GM18858 (cell line): Measurements from ENCODE around the gene MUC2.

Source experiments
- ATAC-seq: cut with Tn5 transposase; IDR thresholded peaks from one replicate; pipeline ENCODE4 v1.9.1; 2021; ENCODE audit not compliant: unreplicated experiment

MUC2 gene

DNA sequence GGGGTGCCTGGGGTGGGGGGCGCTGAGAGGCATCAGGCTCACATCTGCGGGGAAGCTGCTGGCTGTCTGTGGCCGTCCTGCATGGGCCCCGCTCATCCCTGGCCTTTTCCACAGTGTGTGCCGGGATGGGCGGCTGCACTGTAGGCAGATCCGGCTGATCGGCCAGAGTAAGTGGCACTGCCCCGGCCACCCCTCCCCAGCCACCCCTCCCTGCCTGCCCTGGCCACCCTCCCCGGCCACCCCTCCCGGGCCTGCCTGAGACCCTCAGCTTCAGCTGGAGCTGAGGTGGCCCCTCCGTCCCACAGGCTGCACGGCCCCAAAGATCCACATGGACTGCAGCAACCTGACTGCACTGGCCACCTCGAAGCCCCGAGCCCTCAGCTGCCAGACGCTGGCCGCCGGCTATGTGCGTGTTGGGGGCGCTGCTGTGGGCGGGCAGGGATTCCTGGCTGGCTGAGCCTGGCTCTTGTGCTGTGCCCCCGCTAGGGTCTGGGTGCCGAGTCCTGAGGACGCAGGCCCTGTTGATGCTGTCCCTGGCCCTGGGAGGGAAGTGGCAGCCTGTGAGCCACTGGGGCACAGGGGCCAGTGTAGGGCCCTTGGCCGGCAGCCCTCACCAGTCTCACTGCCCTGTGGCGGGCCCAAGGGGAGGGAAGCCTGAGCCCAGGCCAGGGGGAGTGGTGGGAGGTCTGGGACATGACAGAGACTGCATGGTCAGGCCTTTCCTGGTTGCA is 10.9 kb downstream of the MUC2 start:
- ATAC-seq = no peak

DNA sequence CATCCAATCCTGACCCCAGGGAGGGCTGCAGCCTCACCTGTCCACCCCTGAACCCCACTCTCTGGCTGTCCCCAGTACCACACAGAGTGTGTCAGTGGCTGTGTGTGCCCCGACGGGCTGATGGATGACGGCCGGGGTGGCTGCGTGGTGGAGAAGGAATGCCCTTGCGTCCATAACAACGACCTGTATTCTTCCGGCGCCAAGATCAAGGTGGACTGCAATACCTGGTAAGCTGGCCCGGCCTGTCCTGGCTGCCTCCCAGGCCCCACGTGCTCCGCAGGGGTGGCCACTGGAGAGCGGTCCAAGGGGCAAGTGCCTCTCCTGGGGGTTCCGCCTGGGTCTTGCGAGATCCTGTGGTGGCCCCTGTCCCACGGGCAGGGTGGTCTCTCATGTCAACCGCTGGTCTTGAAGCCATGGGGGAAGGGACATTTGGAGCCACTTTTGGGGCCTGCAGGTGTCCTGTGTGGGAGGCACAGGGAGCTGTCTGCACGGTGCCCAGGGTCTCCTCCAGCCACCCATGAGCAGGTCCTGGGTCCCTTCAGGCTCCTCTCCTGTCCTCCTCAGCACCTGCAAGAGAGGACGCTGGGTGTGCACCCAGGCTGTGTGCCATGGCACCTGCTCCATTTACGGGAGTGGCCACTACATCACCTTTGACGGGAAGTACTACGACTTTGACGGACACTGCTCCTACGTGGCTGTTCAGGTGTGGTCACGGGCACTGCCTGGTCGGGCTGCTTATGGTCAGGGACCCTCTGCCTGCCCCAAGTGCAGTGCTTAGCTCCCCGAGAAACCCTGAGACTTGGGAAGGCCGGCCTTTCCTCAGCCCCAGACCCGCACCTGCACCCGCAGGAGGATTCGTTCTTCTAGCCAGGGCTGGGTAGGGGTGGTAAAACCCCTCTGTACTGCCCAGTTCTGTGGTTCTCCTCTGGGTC is 11.8 kb downstream of the MUC2 start:
- ATAC-seq = no peak

DNA sequence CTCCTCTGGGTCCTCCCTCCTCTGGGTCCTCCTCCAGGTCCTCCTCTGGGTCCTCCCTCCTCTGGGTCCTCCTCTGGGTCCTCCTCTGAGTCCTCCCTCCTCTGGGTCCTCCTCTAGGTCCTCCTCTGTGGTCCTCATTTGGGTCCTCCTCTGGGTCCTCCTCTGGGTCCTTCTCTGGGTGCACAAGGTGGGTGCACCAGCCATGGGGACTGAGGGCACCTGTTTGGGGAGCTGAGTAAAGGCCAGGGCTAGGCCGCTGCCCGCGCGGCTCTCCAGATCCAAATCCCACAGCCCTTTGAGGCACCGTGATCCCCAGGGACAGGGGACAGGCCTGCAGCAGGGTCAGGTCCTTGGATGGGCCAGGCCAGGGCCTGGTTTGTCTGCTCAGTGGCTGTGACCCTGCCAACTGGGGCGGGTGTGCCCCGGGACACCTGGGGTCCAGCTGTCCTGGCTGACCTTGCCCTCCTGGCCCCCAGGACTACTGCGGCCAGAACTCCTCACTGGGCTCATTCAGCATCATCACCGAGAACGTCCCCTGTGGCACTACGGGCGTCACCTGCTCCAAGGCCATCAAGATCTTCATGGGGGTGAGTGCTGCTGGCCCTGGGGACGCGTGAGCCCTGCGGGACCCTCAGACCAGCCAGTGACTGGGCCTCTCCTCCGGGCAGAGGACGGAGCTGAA is 12.7 kb downstream of the MUC2 start:
- no peak for ATAC-seq

DNA sequence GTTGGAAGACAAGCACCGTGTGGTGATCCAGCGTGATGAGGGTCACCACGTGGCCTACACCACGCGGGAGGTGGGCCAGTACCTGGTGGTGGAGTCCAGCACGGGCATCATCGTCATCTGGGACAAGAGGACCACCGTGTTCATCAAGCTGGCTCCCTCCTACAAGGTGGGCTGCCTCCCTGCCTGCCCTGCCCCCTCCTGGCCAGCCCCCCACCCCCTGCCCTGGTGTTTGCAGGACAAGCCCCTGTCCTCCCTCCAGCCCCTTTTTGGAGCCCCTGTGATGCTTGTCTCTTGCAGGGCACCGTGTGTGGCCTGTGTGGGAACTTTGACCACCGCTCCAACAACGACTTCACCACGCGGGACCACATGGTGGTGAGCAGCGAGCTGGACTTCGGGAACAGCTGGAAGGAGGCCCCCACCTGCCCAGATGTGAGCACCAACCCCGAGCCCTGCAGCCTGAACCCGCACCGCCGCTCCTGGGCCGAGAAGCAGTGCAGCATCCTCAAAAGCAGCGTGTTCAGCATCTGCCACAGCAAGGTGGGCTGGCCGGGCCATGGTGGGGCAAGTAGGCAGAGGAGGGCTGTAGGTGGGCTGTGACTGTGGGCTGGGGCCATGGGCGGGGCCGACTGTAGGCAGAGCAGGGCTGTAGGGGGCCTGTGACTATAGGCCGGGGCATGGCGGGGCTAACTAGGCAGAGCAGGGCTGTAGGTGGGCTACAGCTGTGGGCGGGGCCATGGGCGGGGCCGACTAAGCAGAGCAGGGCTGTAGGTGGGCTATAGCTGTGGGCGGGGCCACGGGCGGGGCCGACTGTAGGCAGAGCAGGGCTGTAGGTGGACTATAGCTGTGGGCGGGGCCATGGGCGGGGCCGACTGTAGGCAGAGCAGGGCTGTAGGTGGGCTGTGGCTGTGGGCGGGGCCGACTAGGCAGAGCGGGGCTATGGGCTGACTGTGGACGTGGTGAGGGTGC is 13.6 kb downstream of the MUC2 start:
- ATAC-seq = no peak

DNA sequence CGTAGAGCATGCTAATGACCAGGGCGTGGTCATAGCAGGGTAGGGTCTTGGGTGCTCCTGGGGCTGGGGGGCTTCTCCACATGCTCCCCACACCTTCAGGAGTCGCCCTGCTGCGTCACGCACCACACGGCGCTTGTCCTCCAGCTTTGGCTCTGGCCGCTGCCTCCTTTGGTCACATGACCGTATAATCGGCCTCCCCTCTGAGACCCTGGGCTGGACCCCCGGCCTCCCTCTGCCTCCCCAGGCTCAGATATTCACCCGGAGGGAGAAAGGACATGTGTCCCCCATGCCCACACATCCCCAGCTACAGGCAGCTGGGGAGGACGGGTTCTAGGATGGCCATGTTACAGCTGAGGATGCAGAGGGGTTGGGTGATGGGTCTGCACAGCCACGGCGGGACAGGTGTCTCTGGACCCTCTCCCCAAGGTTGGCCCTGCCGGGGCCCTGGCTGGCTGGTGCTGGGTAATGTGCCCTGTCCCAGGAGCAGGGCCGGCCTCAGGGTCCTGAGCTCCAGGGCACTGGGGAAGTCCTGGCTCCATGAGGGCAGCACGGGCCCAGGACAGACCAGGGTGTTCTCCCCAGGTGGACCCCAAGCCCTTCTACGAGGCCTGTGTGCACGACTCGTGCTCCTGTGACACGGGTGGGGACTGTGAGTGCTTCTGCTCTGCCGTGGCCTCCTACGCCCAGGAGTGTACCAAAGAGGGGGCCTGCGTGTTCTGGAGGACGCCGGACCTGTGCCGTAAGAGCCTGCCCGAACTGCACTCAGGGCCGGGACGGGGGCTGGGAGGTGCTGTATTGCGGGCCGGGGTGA is 14.5 kb downstream of the MUC2 start:
- ATAC-seq = no peak

DNA sequence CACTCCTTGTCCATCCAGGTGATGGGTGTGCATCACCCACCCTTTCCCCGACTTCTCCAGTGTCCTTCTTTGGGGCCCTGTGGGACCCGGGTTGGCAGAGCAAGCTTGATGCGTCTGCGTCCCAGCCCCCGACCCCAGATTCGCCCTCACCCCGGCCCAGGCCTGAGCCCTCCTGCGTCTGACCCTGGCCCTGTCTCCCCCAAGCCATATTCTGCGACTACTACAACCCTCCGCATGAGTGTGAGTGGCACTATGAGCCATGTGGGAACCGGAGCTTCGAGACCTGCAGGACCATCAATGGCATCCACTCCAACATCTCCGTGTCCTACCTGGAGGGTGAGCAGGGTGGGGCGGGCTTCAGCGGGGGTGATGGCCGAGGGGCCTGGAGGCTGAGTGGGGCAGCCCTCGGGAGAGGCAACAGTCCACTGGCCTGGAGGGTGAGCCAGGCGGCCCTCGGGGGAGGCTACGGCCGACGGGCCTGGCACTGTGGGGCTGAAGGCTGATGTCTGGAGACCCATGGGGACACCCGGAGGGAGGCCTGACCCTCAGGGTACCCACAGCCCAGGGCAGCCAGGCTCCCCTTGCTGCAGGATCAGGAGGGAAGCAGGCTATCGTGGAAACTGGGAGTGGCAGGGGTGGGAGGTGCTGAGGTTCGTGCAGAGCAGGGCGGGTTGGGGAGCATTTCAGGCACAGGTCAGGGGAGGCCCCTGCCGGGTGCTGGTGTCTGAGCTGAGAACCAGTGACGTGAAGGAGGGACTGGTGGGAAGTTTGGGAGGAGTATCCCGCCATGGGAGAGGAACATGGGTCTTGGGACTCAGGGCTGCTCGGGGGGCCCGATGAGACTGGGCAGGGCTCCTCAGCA is 15.3 kb downstream of the MUC2 start:
- no peak for ATAC-seq

DNA sequence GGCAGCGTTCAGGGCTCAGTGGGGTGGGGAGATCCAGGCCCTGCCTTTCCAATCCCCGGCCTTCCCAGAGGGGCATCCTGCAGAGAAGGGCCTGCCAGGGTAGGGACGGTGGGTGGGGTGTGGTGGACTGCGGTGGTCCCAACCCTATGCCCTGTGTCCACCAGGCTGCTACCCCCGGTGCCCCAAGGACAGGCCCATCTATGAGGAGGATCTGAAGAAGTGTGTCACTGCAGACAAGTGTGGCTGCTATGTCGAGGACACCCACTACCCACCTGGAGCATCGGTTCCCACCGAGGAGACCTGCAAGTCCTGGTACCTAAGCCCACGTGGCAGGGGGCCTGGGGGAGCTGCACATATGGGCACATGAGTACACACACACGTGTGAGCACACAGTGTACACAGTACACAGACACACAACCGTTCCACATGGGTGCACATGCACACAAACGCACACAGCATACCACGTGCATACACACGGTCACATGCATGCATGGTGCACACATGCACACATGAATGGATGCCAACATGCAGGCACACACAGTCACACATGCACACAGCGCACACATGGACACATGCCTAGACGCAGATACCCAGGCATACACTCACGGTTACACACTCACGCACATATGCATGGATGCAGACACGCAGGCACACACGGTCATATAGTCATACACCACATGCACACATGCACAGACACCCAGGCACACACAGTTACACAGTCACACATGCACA is 16.1 kb downstream of the MUC2 start:
- ATAC-seq = no peak

DNA sequence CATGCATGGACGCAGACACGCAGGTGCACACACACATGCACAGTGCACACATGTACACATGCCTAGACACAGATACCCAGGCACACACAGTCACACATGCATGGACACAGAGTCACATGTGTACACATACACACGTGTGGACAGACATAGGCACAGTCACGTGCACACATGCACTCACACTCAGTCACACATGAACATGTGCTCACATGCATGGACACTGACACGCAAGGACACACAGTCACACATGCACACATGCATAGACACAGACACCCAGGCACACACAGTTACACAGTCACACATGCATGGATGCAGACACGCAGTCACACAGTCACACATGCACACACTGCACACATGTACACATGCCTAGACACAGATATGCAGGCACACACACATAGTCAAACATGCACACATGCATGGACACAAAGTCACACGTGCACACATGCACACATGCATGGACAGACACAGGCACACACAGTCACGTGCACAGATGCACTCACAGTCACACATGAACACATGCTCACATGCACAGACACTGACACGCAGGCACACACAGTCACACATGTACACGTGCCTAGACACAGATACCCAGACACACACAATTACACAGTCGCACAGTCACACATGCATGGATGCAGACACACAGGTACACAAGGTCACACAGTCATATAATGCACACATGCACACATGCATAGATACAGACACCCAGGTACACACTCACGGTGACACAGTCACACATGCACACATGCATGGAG is 16.8 kb downstream of the MUC2 start:
- no peak for ATAC-seq

DNA sequence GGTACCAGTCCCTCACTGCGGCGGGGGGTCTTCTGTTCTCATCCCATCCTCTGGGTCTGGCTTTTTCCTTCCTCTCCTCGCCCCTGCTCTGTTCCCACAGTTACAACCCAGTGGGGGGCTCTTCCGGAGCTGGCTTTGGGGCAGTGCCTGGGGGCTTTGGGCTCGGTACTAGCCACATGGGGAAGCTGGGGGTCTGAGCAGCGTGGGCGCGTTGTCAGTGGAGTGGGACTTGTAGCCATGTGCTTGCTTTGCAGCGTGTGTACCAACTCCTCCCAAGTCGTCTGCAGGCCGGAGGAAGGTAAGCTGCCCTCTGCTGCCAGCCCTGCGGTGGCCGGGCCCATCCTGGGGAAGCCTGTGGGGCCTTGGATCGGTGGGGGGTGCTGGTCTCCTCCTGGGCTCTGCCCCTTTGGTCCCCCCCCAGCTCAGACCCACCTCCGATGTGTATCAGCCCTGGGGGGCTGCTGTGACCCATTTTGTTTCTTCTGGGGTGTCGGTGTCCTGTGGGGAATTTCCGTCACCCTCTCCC is 17.5 kb downstream of the MUC2 start:
- ATAC-seq = no peak

DNA sequence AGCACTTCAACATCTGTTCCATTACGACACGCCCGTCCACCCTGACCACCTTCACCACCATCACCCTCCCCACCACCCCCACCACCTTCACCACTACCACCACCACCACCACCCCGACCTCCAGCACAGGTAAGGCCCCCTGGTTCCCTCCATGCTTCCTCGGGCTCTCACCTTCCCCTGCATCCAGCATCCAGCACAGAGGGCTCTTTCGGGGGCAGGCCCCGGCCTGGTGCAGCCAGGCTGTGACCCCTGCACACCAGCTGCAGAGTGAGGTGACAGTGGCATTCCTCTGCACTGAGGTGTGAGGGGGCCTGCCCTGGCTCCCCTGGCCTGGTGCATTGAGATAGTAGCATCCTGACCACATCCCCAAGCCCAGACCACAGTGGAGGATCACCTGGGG is 18.2 kb downstream of the MUC2 start:
- no peak for ATAC-seq

DNA sequence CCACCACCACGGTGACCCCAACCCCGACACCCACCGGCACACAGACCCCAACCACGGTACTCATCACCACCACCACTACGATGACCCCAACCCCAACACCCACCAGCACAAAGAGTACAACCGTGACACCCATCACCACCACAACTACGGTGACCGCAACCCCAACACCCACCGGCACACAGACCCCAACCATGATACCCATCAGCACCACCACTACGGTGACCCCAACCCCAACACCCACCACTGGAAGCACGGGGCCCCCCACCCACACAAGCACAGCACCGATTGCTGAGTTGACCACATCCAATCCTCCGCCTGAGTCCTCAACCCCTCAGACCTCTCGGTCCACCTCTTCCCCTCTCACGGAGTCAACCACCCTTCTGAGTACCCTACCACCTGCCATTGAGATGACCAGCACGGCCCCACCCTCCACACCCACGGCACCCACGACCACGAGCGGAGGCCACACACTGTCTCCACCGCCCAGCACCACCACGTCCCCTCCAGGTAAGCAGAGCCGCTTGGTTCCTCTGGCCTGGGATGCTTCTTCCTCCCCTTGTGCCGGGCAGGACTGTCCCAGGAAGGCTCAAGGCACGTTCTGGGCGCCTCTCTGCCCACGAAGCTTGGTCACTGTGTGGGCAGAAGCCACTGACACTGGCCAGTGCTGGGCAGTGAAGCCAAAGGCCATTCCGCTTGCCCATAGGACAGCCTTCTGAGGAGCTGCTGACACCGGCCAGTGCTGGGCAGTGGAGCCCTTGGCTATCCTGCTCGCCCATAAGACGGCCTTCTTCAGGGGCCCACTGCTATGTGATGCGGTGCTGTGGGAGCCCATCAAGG is 25.1 kb downstream of the MUC2 start:
- ATAC-seq = no peak

DNA sequence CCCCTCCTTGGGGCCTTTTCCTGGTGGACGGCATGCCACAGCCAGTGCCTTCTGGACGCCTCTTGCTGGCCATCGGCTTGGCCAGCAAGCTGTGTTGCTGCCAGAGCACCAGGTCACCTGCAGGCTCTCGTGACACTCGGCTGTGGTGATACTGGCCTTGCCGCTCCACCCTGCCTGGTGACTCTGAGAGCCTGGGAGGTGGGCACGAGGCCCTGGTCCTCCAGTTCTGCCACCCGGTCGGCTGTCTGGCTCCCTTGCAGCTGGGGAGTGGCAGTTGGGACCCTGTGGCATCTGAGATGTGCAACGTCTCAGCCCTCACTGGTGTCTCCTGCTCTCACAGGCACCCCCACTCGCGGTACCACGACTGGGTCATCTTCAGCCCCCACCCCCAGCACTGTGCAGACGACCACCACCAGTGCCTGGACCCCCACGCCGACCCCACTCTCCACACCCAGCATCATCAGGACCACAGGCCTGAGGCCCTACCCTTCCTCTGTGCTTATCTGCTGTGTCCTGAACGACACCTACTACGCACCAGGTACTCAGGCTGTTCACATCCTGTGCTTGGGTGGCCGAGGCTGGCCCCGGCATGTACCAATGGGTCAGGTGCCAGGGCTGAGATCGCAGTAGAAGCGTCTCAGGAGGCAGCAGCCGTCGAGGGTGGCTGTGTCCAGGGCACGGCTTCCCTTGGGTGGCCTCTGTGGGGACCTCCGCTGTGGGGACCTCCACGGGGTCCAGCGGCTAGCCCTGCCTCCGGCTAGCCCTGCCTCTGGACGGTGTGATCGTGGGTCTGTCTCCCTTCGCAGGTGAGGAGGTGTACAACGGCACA is 26.0 kb downstream of the MUC2 start:
- no peak for ATAC-seq

DNA sequence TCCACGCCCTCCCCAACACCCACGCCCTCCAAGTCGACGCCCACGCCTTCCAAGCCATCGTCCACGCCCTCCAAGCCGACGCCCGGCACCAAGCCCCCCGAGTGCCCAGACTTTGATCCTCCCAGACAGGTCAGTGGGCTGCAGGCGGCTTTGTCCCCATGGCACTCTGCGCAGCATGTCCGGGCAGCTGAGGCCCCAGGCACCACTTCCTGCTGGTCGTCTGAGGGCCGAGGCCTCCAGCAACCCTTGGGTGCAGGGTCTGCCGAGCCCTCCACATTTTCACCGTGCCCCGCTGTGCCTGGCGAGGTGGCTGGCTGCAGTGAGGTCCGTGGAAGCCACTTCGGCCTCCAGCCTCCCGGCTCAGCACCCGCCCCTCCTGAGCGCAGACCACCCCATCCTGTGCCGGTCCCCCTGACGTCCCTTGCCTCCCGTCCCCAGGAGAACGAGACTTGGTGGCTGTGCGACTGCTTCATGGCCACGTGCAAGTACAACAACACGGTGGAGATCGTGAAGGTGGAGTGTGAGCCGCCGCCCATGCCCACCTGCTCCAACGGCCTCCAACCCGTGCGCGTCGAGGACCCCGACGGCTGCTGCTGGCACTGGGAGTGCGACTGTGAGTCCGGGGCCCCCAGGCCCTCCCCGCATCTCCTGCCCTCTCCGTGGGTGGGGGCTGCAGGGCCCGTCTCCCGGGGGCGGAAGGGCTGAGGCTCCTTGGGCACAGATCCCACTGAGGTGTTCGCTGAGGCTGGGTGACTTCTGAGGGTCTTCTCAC is 26.8 kb downstream of the MUC2 start:
- ATAC-seq = no peak

DNA sequence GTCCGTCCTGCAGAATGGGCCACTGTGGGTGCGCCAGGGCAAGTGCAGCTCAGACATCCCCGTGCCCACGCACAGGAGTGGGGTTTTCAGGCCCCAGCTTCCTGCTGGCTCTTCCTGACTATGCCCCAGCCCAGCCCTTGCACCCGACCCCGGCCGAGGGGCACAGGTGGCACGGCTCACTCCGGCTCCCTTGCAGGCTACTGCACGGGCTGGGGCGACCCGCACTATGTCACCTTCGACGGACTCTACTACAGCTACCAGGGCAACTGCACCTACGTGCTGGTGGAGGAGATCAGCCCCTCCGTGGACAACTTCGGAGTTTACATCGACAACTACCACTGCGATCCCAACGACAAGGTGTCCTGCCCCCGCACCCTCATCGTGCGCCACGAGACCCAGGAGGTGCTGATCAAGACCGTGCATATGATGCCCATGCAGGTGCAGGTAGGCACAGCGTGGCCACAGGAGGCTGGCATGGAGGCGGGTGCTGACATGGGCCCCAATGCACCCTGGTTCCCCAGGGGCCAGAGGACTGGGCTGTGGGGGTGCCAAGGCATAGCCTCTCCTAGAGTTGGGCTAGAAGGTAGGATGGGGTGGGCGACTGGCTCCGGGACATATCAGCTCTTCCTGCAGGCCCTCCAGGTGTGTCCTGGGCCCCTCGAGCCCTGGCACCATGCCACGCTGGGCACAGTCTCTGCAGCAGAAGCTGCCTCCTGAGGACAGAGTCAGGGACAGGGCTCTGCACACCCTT is 27.7 kb downstream of the MUC2 start:
- ATAC-seq = no peak
